HCT116 (cell line): ENCODE measurements around the gene LTBP1. TPM values are rescaled to one million over a fixed set of nuclear protein-coding genes. Genes with fewer than 3 reads are reported as not detected.

Source experiments
- ATAC-seq: fragments of 200-7000 bp; cut with Tn5 transposase; 2 replicates; pipeline ENCODE4 v1.9.1; 2020; ENCODE audit warnings: mild to moderate bottlenecking, moderate library complexity
- BruUV-seq: library from RNA; stranded (reverse); fragments of 400-500 nt; replicated peaks from 2 replicates; lab custom pipeline; 2021; lab: Mats Ljungman, UMichigan
- CTCF ChIA-PET: fragments of 300-600 bp; sonication (Branson Sonifier 250); formaldehyde crosslinking; loops from one replicate; lab custom pipeline; 2021; ENCODE audit warnings: antibody characterized with exemption; lab: Charles Lee
- POLR2A ChIA-PET: fragments of 300-600, 350-600 bp; sonication (Branson Sonifier 250); formaldehyde crosslinking; loops from one replicate; lab custom pipeline; 2021; ENCODE audit warnings: antibody characterized with exemption; lab: Charles Lee
- RAD21 ChIA-PET, 2 experiments: fragments of 300-600 bp; sonication (Branson Sonifier 250); formaldehyde crosslinking; loops; one replicate each; lab custom pipeline; 2023; ENCODE audit warnings: low total read pairs in 2 of 2; ENCODE audit not compliant: uncharacterized antibody in 2 of 2, unreplicated experiment in 2 of 2, low non-redundant PET in 1 of 2; lab: Charles Lee
- DNase-seq: peaks from one replicate; pipeline ENCODE4 v3.0.0-alpha.2; 2010; ENCODE audit warnings: low read depth, low spot score
- H2AFZ ChIP-seq: fragments of 200-600 bp; shearing (Covaris generic), sonication (generic); 2 replicates; pipeline ENCODE4 v1.6.1; 2017; ENCODE audit warnings: low read depth, mixed run types, mixed read lengths, antibody characterized with exemption, low read length; ENCODE audit not compliant: poor library complexity, severe bottlenecking
- H3K27ac ChIP-seq: 2 replicates; pipeline ENCODE4 v1.5.1; 2012; ENCODE audit warnings: low read depth, low read length
- H3K27me3 ChIP-seq: fragments of 200-600 bp; sonication (generic); 2 replicates; pipeline ENCODE4 v1.6.1; 2016; ENCODE audit warnings: mixed run types, low read length, mixed read lengths; ENCODE audit not compliant: insufficient read depth
- H3K36me3 ChIP-seq, 2 experiments: fragments of 200-500 bp in 1 of 2; fragments of 200-600 bp in 1 of 2; sonication (Bioruptor generic) in 1 of 2; sonication (generic) in 1 of 2; 2 replicates each; pipeline versions ENCODE4 v1.5.1 to v1.6.1; 2014 to 2016; ENCODE audit warnings: low read length in 2 of 2, inconsistent platforms in 1 of 2, mixed read lengths in 1 of 2, mixed run types in 1 of 2; ENCODE audit not compliant: insufficient read depth in 2 of 2, control insufficient read depth in 1 of 2
- H3K4me1 ChIP-seq, 2 experiments: fragments of 200-600 bp in 1 of 2; sonication (generic) in 1 of 2; 2 replicates each; pipeline versions ENCODE4 v1.5.1 to v1.6.1; 2012 to 2017; ENCODE audit warnings: low read length in 2 of 2, inconsistent platforms in 1 of 2, mild to moderate bottlenecking in 1 of 2, mixed read lengths in 1 of 2, mixed run types in 1 of 2, moderate library complexity in 1 of 2; ENCODE audit not compliant: insufficient read depth in 2 of 2, control insufficient read depth in 1 of 2
- H3K4me2 ChIP-seq: fragments of 200-600 bp; sonication (generic); 2 replicates; pipeline ENCODE4 v1.6.1; 2017; ENCODE audit warnings: mixed run types, low read length, mixed read lengths
- H3K4me3 ChIP-seq, 2 experiments: fragments of 200-600 bp in 1 of 2; sonication (generic) in 1 of 2; replicated peaks in 1 of 2; 2 replicates each; pipeline ENCODE4 v1.5.1; 2011 to 2016; ENCODE audit warnings: low read length in 2 of 2, control low read depth in 1 of 2, low read depth in 1 of 2, mild to moderate bottlenecking in 1 of 2, mixed read lengths in 1 of 2, mixed run types in 1 of 2
- H3K79me2 ChIP-seq: fragments of 200-600 bp; sonication (generic); 2 replicates; pipeline ENCODE4 v1.6.1; 2017; ENCODE audit warnings: mild to moderate bottlenecking, mixed run types, low read length, moderate library complexity, mixed read lengths; ENCODE audit not compliant: insufficient read depth
- H3K9ac ChIP-seq: fragments of 200-600 bp; sonication (generic); 2 replicates; pipeline ENCODE4 v1.6.1; 2016; ENCODE audit warnings: low read length, mixed read lengths
- H3K9me2 ChIP-seq: fragments of 200-600 bp; sonication (generic), shearing (Covaris generic); 2 replicates; pipeline ENCODE4 v1.6.1; 2017; ENCODE audit warnings: mixed run types, mild to moderate bottlenecking, moderate library complexity; ENCODE audit not compliant: insufficient read depth
- H3K9me3 ChIP-seq, 2 experiments: fragments of 200-500 bp in 1 of 2; fragments of 200-600 bp in 1 of 2; sonication (Bioruptor generic) in 1 of 2; sonication (generic) in 1 of 2; 2 replicates each; pipeline ENCODE4 v1.6.1; 2014 to 2017; ENCODE audit warnings: low read length in 2 of 2, mixed read lengths in 2 of 2, inconsistent platforms in 1 of 2, low read depth in 1 of 2, mild to moderate bottlenecking in 1 of 2, mixed run types in 1 of 2, moderate library complexity in 1 of 2; ENCODE audit not compliant: control insufficient read depth in 1 of 2, insufficient read depth in 1 of 2
- H4K20me1 ChIP-seq: fragments of 200-600 bp; sonication (generic), shearing (Covaris generic); 2 replicates; pipeline ENCODE4 v1.6.1; 2017; ENCODE audit warnings: mixed run types, mild to moderate bottlenecking, moderate library complexity; ENCODE audit not compliant: insufficient read depth
- CEBPB ChIP-seq: IDR thresholded peaks from 2 replicates; pipeline ENCODE4 v1.6.1; 2012; ENCODE audit warnings: low read depth
- EGR1 ChIP-seq: IDR thresholded peaks from 2 replicates; pipeline ENCODE4 v1.6.1; 2012; ENCODE audit warnings: low read depth
- EZH2phosphoT487 ChIP-seq: fragments of 200-600 bp; IDR thresholded peaks from 2 replicates; pipeline ENCODE4 v1.6.1; 2018; ENCODE audit warnings: antibody characterized with exemption, borderline replicate concordance
- FOSL1 ChIP-seq: IDR thresholded peaks from 2 replicates; pipeline ENCODE4 v1.6.1; 2012; ENCODE audit warnings: low read depth
- TCF7L2 ChIP-seq: IDR thresholded peaks from 2 replicates; pipeline ENCODE4 v1.7.0; 2011; ENCODE audit warnings: borderline replicate concordance, inconsistent platforms; ENCODE audit not compliant: insufficient read depth, insufficient read length; ENCODE audit errors: extremely low read depth
- intact Hi-C: fragments of 100-400 bp; cut with micrococcal nuclease; formaldehyde crosslinking; loops from 2 replicates; pipeline ENCODE4 v1.10.0; 2022
- total RNA-seq: library from RNA; stranded (reverse); gene quantifications from one replicate; pipeline ENCODE4 v1.2.1, GENCODE V29; 2021; ENCODE audit not compliant: unreplicated experiment
- TF ChIP-seq, protein P1 (sequence below): IDR thresholded peaks from 2 replicates; pipeline ENCODE4 v1.6.1; 2012

LTBP1 gene
- total RNA-seq, 1 experiment from 2014 or later: 5.1 TPM

DNA sequence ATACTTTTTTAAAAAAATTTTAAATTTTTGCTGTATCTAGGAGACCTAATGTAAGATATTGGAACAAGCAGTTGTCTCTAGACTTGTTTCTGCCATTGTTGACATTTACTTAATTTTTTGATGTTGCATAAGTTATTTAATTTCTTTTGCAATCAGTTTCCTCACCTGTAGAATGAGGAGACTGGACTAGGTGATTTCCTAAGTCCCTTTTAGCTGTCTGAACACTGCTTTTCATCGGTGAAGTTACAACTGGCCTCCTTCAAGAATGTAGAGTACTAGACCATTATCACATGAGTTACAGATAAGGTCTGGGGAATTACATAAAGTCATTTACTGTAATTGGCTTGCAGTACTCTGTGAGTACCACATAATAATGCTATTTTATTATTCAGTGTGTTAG, 147.6 kb downstream of the LTBP1 start:
- Histone ChIP-seq H3K9me2 (no peaks in the 10 kb centered on the region), H3K36me3 (no peaks in the 10 kb centered on the region), H3K4me2 (no peak overlapping the region), H3K4me3 (no peak overlapping the region), H3K27ac (no peak overlapping the region)
- DNase-seq: no peak
- ATAC-seq: no peak
- TF ChIP-seq EZH2phosphoT487: no peak
- no peak for TF ChIP-seq EGR1
- no peak for TF ChIP-seq TCF7L2
- TF ChIP-seq, protein P1, sequence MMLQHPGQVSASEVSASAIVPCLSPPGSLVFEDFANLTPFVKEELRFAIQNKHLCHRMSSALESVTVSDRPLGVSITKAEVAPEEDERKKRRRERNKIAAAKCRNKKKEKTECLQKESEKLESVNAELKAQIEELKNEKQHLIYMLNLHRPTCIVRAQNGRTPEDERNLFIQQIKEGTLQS: no peak
- TF ChIP-seq CEBPB: no peak
- TF ChIP-seq, all 23 proteins: peak for 0
- Histone ChIP-seq H3K9ac (no peak overlapping the region), H3K79me2 (no peaks in the 10 kb centered on the region), H3K9me3 (no peaks in the 10 kb centered on the region), H3K27me3 (no peaks in the 10 kb centered on the region), H4K20me1 (no peaks in the 10 kb centered on the region), H2AFZ (no peak overlapping the region), H3K4me1 (no peaks in the 10 kb centered on the region)
- POLR2A ChIA-PET: no interaction called here
- CTCF ChIA-PET: no interaction called here
- no TSS peak for BruUV-seq
- intact Hi-C loops: no loop called here
- RAD21 ChIA-PET: no interaction called here

DNA sequence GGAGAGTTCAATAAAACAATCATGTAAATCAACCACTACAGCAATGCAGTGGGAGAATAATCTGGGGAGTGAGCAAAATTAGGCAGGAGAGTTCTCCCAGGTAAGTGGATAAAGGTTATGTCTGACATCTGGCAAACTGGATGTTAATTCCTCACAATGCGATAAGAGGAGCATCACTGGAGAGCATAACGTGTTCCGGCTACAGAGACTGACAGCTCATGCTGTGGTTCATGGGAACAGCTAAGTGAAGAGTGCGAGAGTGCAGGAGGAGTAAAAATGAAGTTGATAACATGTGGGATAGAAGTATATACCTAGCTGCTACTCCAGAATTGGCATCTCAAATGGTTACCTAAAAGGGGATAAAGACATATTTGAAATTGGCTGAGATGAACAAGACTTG, 153.2 kb downstream of the LTBP1 start:
- H3K27ac ChIP-seq: no peak overlapping the region
- intact Hi-C loops: no loop called here
- H3K4me3 ChIP-seq: no peak overlapping the region
- no peaks in the 10 kb centered on the region for H3K9me2 ChIP-seq
- no peaks in the 10 kb centered on the region for H3K79me2 ChIP-seq
- no peak for TF ChIP-seq FOSL1
- ChIA-PET CTCF (no interaction called here), RAD21 (no interaction called here), POLR2A (no interaction called here)
- H3K9ac ChIP-seq: no peak overlapping the region
- H2AFZ ChIP-seq: no peak overlapping the region
- ATAC-seq: no peak
- no peaks in the 10 kb centered on the region for H3K36me3 ChIP-seq
- no peaks in the 10 kb centered on the region for H3K27me3 ChIP-seq
- H3K4me1 ChIP-seq: peaks cover 9 to 14% of the 10 kb centered on the region in 2 experiments; a peak in 3 of 4 replicates
- no TSS peak for BruUV-seq
- H4K20me1 ChIP-seq: no peaks in the 10 kb centered on the region
- no peak for DNase-seq
- no peaks in the 10 kb centered on the region for H3K9me3 ChIP-seq
- H3K4me2 ChIP-seq: no peak overlapping the region
